ENCODE measurements around the gene MLLT10.

The MLLT10 gene

GRCh38 chr10:21603721-21604120, 69.7 kb downstream of the MLLT10 start:
- Histone ChIP-seq H2BK12ac (ENCODE audit: low read length in 2 of 2) (no peak overlapping the region), H4K91ac (ENCODE audit: low read length) (no peak overlapping the region), H3K23ac (ENCODE audit: low read length in 2 of 2) (no peak overlapping the region), H2BK120ac (ENCODE audit: low read depth, low read length) (no peak overlapping the region), H4K8ac (ENCODE audit: low read length) (no peak overlapping the region), H2BK5ac (ENCODE audit: low read depth, low read length, poor library complexity, severe bottlenecking) (no peak overlapping the region), H3K27me3 (ENCODE audit: control insufficient read depth in 1 of 2, insufficient read depth in 1 of 2, low read length in 2 of 2) (no peaks in the 10 kb centered on the region), H3K27ac (ENCODE audit: low read length, poor library complexity, severe bottlenecking) (no peak overlapping the region), H3K14ac (ENCODE audit: low read length in 2 of 2) (no peak overlapping the region), H3K9ac (ENCODE audit: low read length) (no peak overlapping the region), H3K79me1 (replicated peaks; ENCODE audit: low read length, poor library complexity, severe bottlenecking) (peaks cover 16% of the 10 kb centered on the region), H3K4me2 (ENCODE audit: low read length, poor library complexity, severe bottlenecking) (no peak overlapping the region), H3K18ac (ENCODE audit: low read depth in 1 of 2, low read length in 2 of 2) (no peak overlapping the region), H3K36me3 (ENCODE audit: control insufficient read depth in 1 of 2, insufficient read depth in 2 of 2, low read depth in 1 of 2, low read length in 2 of 2) (peaks cover 8 to 43% of the 10 kb centered on the region in 2 experiments), H3K4me3 (ENCODE audit: insufficient read depth in 1 of 2, low read depth in 1 of 2, low read length in 2 of 2) (no peak overlapping the region), H3K4ac (ENCODE audit: low read depth in 1 of 2, low read length in 2 of 2) (no peak overlapping the region), H3K4me1 (ENCODE audit: control insufficient read depth, insufficient read depth, low read depth, low read length) (peaks cover 1% of the 10 kb centered on the region), H2AK5ac (ENCODE audit: low read length, severe bottlenecking) (no peak overlapping the region), H2BK15ac (ENCODE audit: low read depth, poor library complexity, severe bottlenecking) (no peak overlapping the region), H2AFZ (ENCODE audit: low read depth, low read length) (no peak overlapping the region), H3K9me3 (ENCODE audit: control insufficient read depth, low read length) (peaks cover 5% of the 10 kb centered on the region)
- DNase-seq = no peak

GRCh38 chr10:21604651-21605050, 70.6 kb downstream of the MLLT10 start:
- WGBS = 100% methylated on average over 2 of the region's 2 CpGs
- H4K91ac ChIP-seq (ENCODE audit: low read length) = no peak overlapping the region
- peaks cover 5% of the 10 kb centered on the region for H3K9me3 ChIP-seq (ENCODE audit: control insufficient read depth, low read length)
- no peak overlapping the region for H3K27ac ChIP-seq (ENCODE audit: low read length, poor library complexity, severe bottlenecking)
- no peaks in the 10 kb centered on the region for H3K27me3 ChIP-seq (ENCODE audit: control insufficient read depth in 1 of 2, insufficient read depth in 1 of 2, low read length in 2 of 2)
- H3K14ac ChIP-seq (ENCODE audit: low read length in 2 of 2) = no peak overlapping the region
- no peak overlapping the region for H3K9ac ChIP-seq (ENCODE audit: low read length)
- no peak overlapping the region for H3K4me3 ChIP-seq (ENCODE audit: insufficient read depth in 1 of 2, low read depth in 1 of 2, low read length in 2 of 2)
- H3K4ac ChIP-seq (ENCODE audit: low read depth in 1 of 2, low read length in 2 of 2) = no peak overlapping the region
- H2BK5ac ChIP-seq (ENCODE audit: low read depth, low read length, poor library complexity, severe bottlenecking) = no peak overlapping the region
- no peak overlapping the region for H3K18ac ChIP-seq (ENCODE audit: low read depth in 1 of 2, low read length in 2 of 2)
- no peak overlapping the region for H3K4me2 ChIP-seq (ENCODE audit: low read length, poor library complexity, severe bottlenecking)
- no peak overlapping the region for H2BK15ac ChIP-seq (ENCODE audit: low read depth, poor library complexity, severe bottlenecking)
- peaks cover 1% of the 10 kb centered on the region for H3K4me1 ChIP-seq (ENCODE audit: control insufficient read depth, insufficient read depth, low read depth, low read length)
- H2BK120ac ChIP-seq (ENCODE audit: low read depth, low read length) = no peak overlapping the region
- H3K36me3 ChIP-seq (ENCODE audit: control insufficient read depth in 1 of 2, insufficient read depth in 2 of 2, low read depth in 1 of 2, low read length in 2 of 2) = peaks cover 8 to 47% of the 10 kb centered on the region in 2 experiments
- DNase-seq = no peak
- H4K8ac ChIP-seq (ENCODE audit: low read length) = no peak overlapping the region
- peaks cover 22% of the 10 kb centered on the region for H3K79me1 ChIP-seq (replicated peaks; ENCODE audit: low read length, poor library complexity, severe bottlenecking)
- H3K23ac ChIP-seq (ENCODE audit: low read length in 2 of 2) = no peak overlapping the region
- no peak overlapping the region for H2BK12ac ChIP-seq (ENCODE audit: low read length in 2 of 2)
- H2AFZ ChIP-seq (ENCODE audit: low read depth, low read length) = no peak overlapping the region
- H2AK5ac ChIP-seq (ENCODE audit: low read length, severe bottlenecking) = no peak overlapping the region

DNA sequence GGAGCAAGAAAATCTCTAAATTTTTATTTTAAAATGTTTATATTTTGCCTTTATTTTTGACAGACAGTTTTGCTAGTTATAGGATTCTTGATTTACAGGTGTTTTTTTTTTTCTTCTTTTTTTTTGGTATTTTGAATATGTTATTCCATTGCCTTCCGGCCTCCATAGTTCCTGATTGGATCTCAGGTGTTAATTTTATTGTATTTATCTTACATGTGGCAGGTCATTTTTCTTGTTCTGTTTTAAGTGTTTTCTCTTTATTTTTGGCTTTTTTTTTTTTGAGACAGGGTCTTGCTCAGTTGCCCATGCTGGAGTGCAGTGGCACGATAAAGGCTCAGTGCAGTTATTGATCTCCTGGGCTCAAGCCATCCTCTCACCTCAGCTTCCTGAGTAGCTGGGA, 73.9 kb downstream of the MLLT10 start:
- WGBS = 100% methylated on average over 2 of the region's 2 CpGs
- Histone ChIP-seq H3K14ac (ENCODE audit: low read length in 2 of 2) (no peak overlapping the region), H3K4me1 (ENCODE audit: control insufficient read depth, insufficient read depth, low read depth, low read length) (no peaks in the 10 kb centered on the region), H2AFZ (ENCODE audit: low read depth, low read length) (no peak overlapping the region), H2BK120ac (ENCODE audit: low read depth, low read length) (no peak overlapping the region), H3K9ac (ENCODE audit: low read length) (no peak overlapping the region), H3K4ac (ENCODE audit: low read depth in 1 of 2, low read length in 2 of 2) (no peak overlapping the region), H3K9me3 (ENCODE audit: control insufficient read depth, low read length) (peaks cover 5% of the 10 kb centered on the region), H4K8ac (ENCODE audit: low read length) (no peak overlapping the region), H3K23ac (ENCODE audit: low read length in 2 of 2) (no peak overlapping the region), H3K36me3 (ENCODE audit: control insufficient read depth in 1 of 2, insufficient read depth in 2 of 2, low read depth in 1 of 2, low read length in 2 of 2) (peaks cover 10 to 61% of the 10 kb centered on the region in 2 experiments), H3K4me3 (ENCODE audit: insufficient read depth in 1 of 2, low read depth in 1 of 2, low read length in 2 of 2) (no peak overlapping the region), H2BK12ac (ENCODE audit: low read length in 2 of 2) (no peak overlapping the region), H3K4me2 (ENCODE audit: low read length, poor library complexity, severe bottlenecking) (no peak overlapping the region), H3K27me3 (ENCODE audit: control insufficient read depth in 1 of 2, insufficient read depth in 1 of 2, low read length in 2 of 2) (no peaks in the 10 kb centered on the region), H4K91ac (ENCODE audit: low read length) (no peak overlapping the region), H3K79me1 (replicated peaks; ENCODE audit: low read length, poor library complexity, severe bottlenecking) (peaks cover 29% of the 10 kb centered on the region), H2BK5ac (ENCODE audit: low read depth, low read length, poor library complexity, severe bottlenecking) (no peak overlapping the region), H3K18ac (ENCODE audit: low read depth in 1 of 2, low read length in 2 of 2) (no peak overlapping the region), H3K27ac (ENCODE audit: low read length, poor library complexity, severe bottlenecking) (no peak overlapping the region), H2BK15ac (ENCODE audit: low read depth, poor library complexity, severe bottlenecking) (no peak overlapping the region), H2AK5ac (ENCODE audit: low read length, severe bottlenecking) (no peak overlapping the region)
- DNase-seq = no peak

DNA sequence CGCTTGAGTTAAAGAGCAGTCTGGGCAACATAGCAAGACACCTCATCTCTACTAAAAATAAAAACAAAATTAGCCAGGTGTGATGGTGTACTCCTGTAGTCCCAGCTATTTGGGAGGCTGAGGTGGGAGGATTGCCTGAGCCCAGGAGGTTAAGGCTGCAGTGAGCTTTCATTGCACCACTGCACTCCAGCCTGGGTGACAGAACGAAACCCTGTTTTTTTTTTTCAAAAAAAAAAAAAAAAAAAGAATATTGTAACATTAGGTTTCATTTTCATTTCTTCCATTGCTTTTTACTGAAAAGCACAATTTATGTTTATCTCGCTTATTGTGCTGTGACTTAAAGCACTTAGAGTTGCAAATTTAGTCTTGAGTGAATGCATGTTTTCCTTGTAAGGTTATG, 80.0 kb downstream of the MLLT10 start:
- no peak overlapping the region for H3K18ac ChIP-seq (ENCODE audit: low read depth in 1 of 2, low read length in 2 of 2)
- no peak overlapping the region for H3K4me3 ChIP-seq (ENCODE audit: insufficient read depth in 1 of 2, low read depth in 1 of 2, low read length in 2 of 2)
- no peak overlapping the region for H2BK12ac ChIP-seq (ENCODE audit: low read length in 2 of 2)
- no peak overlapping the region for H2BK120ac ChIP-seq (ENCODE audit: low read depth, low read length)
- peaks cover 27% of the 10 kb centered on the region for H3K79me1 ChIP-seq (replicated peaks; ENCODE audit: low read length, poor library complexity, severe bottlenecking)
- no peak overlapping the region for H3K4ac ChIP-seq (ENCODE audit: low read depth in 1 of 2, low read length in 2 of 2)
- no peak overlapping the region for H3K23ac ChIP-seq (ENCODE audit: low read length in 2 of 2)
- H3K27ac ChIP-seq (ENCODE audit: low read length, poor library complexity, severe bottlenecking) = no peak overlapping the region
- WGBS = 100% methylated on average over 1 of the region's 3 CpGs
- H3K4me2 ChIP-seq (ENCODE audit: low read length, poor library complexity, severe bottlenecking) = no peak overlapping the region
- no peak overlapping the region for H2AFZ ChIP-seq (ENCODE audit: low read depth, low read length)
- H2AK5ac ChIP-seq (ENCODE audit: low read length, severe bottlenecking) = no peak overlapping the region
- H2BK5ac ChIP-seq (ENCODE audit: low read depth, low read length, poor library complexity, severe bottlenecking) = no peak overlapping the region
- H2BK15ac ChIP-seq (ENCODE audit: low read depth, poor library complexity, severe bottlenecking) = no peak overlapping the region
- no peaks in the 10 kb centered on the region for H3K27me3 ChIP-seq (ENCODE audit: control insufficient read depth in 1 of 2, insufficient read depth in 1 of 2, low read length in 2 of 2)
- H3K14ac ChIP-seq (ENCODE audit: low read length in 2 of 2) = no peak overlapping the region
- H3K9me3 ChIP-seq (ENCODE audit: control insufficient read depth, low read length) = no peaks in the 10 kb centered on the region
- peaks cover 2% of the 10 kb centered on the region for H3K4me1 ChIP-seq (ENCODE audit: control insufficient read depth, insufficient read depth, low read depth, low read length)
- no peak for DNase-seq
- no peak overlapping the region for H3K9ac ChIP-seq (ENCODE audit: low read length)
- H4K8ac ChIP-seq (ENCODE audit: low read length) = no peak overlapping the region
- peaks cover 6 to 67% of the 10 kb centered on the region in 2 experiments for H3K36me3 ChIP-seq (ENCODE audit: control insufficient read depth in 1 of 2, insufficient read depth in 2 of 2, low read depth in 1 of 2, low read length in 2 of 2)
- H4K91ac ChIP-seq (ENCODE audit: low read length) = no peak overlapping the region
